Adrenal gland (tissue), 5 donors: ENCODE results near the gene EML6.

Experiments
- CTCF ChIP-seq, 6 experiments: fragments of 450-650 bp in 4 of 6; fragments of 200-600 bp in 2 of 6; sonication (generic) in 1 of 6; IDR thresholded peaks; 1 replicate in 5 of 6; 2 replicates in 1 of 6; pipeline versions ENCODE4 v1.5.1 to v1.8.0; 2016 to 2021; ENCODE audit warnings: antibody characterized with exemption in 6 of 6, mild to moderate bottlenecking in 2 of 6, moderate library complexity in 1 of 6
- POLR2A ChIP-seq, 2 donors: fragments of 450-650 bp; IDR thresholded peaks; one replicate each; pipeline ENCODE4 v1.6.1; 2017; ENCODE audit warnings: antibody characterized with exemption in 2 of 2, mild to moderate bottlenecking in 2 of 2, moderate library complexity in 1 of 2
- donor health status: DM: no; HTN: no; CAD: no.

- TF ChIP-seq CTCF (IDR thresholded peaks at IDR 0.05) (no peak), POLR2A (IDR thresholded peaks at IDR 0.05) (no peak)
Measured at GRCh38 chr2:54768772-54769428, 45.4 kb downstream of the EML6 start.
